Measurements from ENCODE around the gene FMN1. TPM values are rescaled to one million over a fixed set of nuclear protein-coding genes. Genes with fewer than 3 reads are reported as not detected.

FMN1 gene
- polyA plus RNA-seq, 3 donors: 0.28 to 3.7 (median 0.34) TPM

DNA sequence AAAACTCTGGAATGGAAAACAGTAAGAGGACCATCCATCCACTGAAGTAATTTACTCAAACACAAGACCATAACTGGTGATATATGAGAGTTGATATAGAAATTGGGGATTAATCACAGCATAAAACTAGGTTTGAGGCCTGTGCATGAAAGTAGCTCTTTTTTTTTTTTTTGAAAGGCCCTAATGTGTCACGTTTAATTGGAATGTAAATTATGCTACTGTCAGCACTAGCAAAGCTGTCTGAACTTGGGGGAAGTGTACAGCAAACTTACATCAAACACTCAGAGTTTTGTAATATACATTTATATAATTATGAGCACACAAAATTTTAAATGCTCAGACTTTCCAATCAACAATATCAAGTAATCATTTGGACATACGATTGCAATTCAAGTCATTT is 322.6 kb downstream of the FMN1 start:
- Histone ChIP-seq H3K9ac (ENCODE audit: insufficient read depth, low read length, poor library complexity, severe bottlenecking) (no peak overlapping the region), H3K79me2 (ENCODE audit: insufficient read depth, low read length) (no peaks in the 10 kb centered on the region), H4K20me1 (ENCODE audit: insufficient read depth, low read length) (no peaks in the 10 kb centered on the region), H3K27me3 (ENCODE audit: control insufficient read depth in 2 of 2, insufficient read depth in 2 of 2, low read length in 2 of 2) (no peaks in the 10 kb centered on the region), H2AFZ (ENCODE audit: insufficient read depth, low read depth, low read length, poor library complexity, severe bottlenecking) (no peak overlapping the region), H3K4me1 (ENCODE audit: control insufficient read depth in 1 of 2, insufficient read depth in 2 of 2, low read length in 2 of 2) (peaks cover 8 to 11% of the 10 kb centered on the region in 2 donors), H3K27ac (ENCODE audit: low read depth in 1 of 2, low read length in 2 of 2) (no peak overlapping the region), H3K9me3 (replicated peaks in 1 of 2; ENCODE audit: control insufficient read depth in 1 of 2, insufficient read depth in 1 of 2, low read length in 2 of 2) (no peaks in the 10 kb centered on the region), H3K4me3 (replicated peaks in 1 of 3; ENCODE audit: low read depth in 2 of 3, low read length in 3 of 3) (no peak overlapping the region), H3K4me2 (replicated peaks; ENCODE audit: extremely low read depth, low read length, poor library complexity, severe bottlenecking) (no peak overlapping the region), H3K36me3 (replicated peaks in 1 of 2; ENCODE audit: control insufficient read depth in 1 of 2, insufficient read depth in 2 of 2, low read length in 2 of 2) (no peaks in the 10 kb centered on the region)
- intact Hi-C loops (cut with micrococcal nuclease): loop anchor here in 1 of 2 donors (5.0 kb wide), 1 partner anchor 35 kb away; no protein-coding TSS in a partner anchor
- H3K36me3 Mint-ChIP-seq: peaks cover 5 to 14% of the 10 kb centered on the region in 2 donors
- H3K27me3 Mint-ChIP-seq (ENCODE audit: low read depth in 3 of 3): peaks cover 0 to 1% (median 0%) of the 10 kb centered on the region in 3 donors
- H3K4me1 Mint-ChIP-seq: peaks cover 16% of the 10 kb centered on the region
- H3K9me3 Mint-ChIP-seq: no peaks in the 10 kb centered on the region
- no peak overlapping the region for H3K27ac Mint-ChIP-seq
- TF ChIP-seq, protein P1, sequence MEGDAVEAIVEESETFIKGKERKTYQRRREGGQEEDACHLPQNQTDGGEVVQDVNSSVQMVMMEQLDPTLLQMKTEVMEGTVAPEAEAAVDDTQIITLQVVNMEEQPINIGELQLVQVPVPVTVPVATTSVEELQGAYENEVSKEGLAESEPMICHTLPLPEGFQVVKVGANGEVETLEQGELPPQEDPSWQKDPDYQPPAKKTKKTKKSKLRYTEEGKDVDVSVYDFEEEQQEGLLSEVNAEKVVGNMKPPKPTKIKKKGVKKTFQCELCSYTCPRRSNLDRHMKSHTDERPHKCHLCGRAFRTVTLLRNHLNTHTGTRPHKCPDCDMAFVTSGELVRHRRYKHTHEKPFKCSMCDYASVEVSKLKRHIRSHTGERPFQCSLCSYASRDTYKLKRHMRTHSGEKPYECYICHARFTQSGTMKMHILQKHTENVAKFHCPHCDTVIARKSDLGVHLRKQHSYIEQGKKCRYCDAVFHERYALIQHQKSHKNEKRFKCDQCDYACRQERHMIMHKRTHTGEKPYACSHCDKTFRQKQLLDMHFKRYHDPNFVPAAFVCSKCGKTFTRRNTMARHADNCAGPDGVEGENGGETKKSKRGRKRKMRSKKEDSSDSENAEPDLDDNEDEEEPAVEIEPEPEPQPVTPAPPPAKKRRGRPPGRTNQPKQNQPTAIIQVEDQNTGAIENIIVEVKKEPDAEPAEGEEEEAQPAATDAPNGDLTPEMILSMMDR (IDR thresholded peaks at IDR 0.05): no peak
- no CpG with 5 or more reads among the region's 2 CpGs for WGBS (ENCODE audit: insufficient coverage)
- no peak for DNase-seq
- no peak overlapping the region for H3K4me3 Mint-ChIP-seq

DNA sequence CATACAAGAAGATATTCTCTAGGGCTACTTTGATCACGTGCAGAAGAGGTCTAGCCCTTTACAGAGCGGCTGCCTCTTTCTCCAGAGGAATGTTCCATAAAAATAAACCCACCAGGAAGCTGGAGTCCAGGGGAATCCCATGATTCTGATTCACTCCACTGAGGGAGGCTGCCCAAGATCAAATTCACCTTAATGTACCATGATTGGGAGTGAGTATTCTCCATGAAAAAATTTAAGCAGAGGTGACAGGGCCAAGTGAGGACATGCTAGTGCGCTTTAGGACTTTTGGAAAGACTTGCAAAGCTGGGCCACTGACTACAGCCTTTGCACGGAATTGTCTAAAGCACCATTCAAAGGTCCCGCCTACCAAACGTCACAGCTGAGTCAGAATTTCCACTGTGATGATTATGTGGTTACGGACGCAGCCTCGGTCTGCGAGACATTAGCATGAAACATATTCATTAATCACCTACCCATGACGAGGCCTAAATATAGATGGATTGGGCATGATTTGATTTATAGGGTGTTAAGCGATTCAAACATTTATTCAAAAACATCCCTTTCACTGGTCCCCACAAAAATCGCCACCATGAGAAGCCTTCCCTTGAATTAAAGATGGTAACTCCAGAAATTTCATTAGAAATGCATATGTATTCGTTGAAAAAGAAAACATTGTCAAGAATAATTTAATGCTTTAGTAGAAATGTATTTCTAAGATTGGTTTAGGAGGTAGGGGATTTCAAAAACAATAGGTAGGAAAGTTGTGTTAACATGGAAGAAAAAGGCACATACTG is 324.1 kb downstream of the FMN1 start:
- H3K36me3 Mint-ChIP-seq: peaks cover 5 to 14% of the 10 kb centered on the region in 2 donors
- peaks cover 24% of the 10 kb centered on the region for H3K4me1 Mint-ChIP-seq
- TF ChIP-seq, protein P1 (IDR thresholded peaks at IDR 0.05): no peak
- no peak overlapping the region for H3K27ac Mint-ChIP-seq
- 100% methylated on average over 3 of the region's 14 CpGs for WGBS (ENCODE audit: insufficient coverage)
- Histone ChIP-seq H3K9me3 (replicated peaks in 1 of 2; ENCODE audit: control insufficient read depth in 1 of 2, insufficient read depth in 1 of 2, low read length in 2 of 2) (no peaks in the 10 kb centered on the region), H3K9ac (ENCODE audit: insufficient read depth, low read length, poor library complexity, severe bottlenecking) (no peak overlapping the region), H3K4me1 (ENCODE audit: control insufficient read depth in 1 of 2, insufficient read depth in 2 of 2, low read length in 2 of 2) (peaks cover 15 to 19% of the 10 kb centered on the region in 2 donors), H2AFZ (ENCODE audit: insufficient read depth, low read depth, low read length, poor library complexity, severe bottlenecking) (no peak overlapping the region), H3K4me2 (replicated peaks; ENCODE audit: extremely low read depth, low read length, poor library complexity, severe bottlenecking) (no peak overlapping the region), H3K79me2 (ENCODE audit: insufficient read depth, low read length) (no peaks in the 10 kb centered on the region), H3K36me3 (replicated peaks in 1 of 2; ENCODE audit: control insufficient read depth in 1 of 2, insufficient read depth in 2 of 2, low read length in 2 of 2) (no peaks in the 10 kb centered on the region), H3K27me3 (ENCODE audit: control insufficient read depth in 2 of 2, insufficient read depth in 2 of 2, low read length in 2 of 2) (no peaks in the 10 kb centered on the region), H3K27ac (ENCODE audit: low read depth in 1 of 2, low read length in 2 of 2) (no peak overlapping the region), H4K20me1 (ENCODE audit: insufficient read depth, low read length) (no peaks in the 10 kb centered on the region), H3K4me3 (replicated peaks in 1 of 3; ENCODE audit: low read depth in 2 of 3, low read length in 3 of 3) (no peak overlapping the region)
- no peak for DNase-seq
- no peak overlapping the region for H3K4me3 Mint-ChIP-seq
- peaks cover 0 to 1% (median 0%) of the 10 kb centered on the region in 3 donors for H3K27me3 Mint-ChIP-seq (ENCODE audit: low read depth in 3 of 3)
- intact Hi-C loops (cut with micrococcal nuclease): loop anchor here in 1 of 2 donors (5.0 kb wide), 1 partner anchor 37 kb away; no protein-coding TSS in a partner anchor
- no peaks in the 10 kb centered on the region for H3K9me3 Mint-ChIP-seq
